Peyer's patch (tissue), 4 donors: ENCODE results near the gene PRSS57.

ENCODE experiments used
- POLR2A ChIP-seq, 2 donors: fragments of 450-650 bp; IDR thresholded peaks; one replicate each; pipeline ENCODE4 v1.5.1; 2017; ENCODE audit warnings: antibody characterized with exemption in 2 of 2, mild to moderate bottlenecking in 2 of 2, moderate library complexity in 2 of 2
- TF ChIP-seq, protein P1 (sequence below), 6 experiments: fragments of 450-650 bp in 4 of 6; fragments of 200-600 bp in 2 of 6; sonication (generic) in 1 of 6; IDR thresholded peaks; one replicate each; pipeline ENCODE4 v1.5.1; 2017 to 2019; ENCODE audit warnings: antibody characterized with exemption in 6 of 6, mild to moderate bottlenecking in 3 of 6, moderate library complexity in 1 of 6

DNA sequence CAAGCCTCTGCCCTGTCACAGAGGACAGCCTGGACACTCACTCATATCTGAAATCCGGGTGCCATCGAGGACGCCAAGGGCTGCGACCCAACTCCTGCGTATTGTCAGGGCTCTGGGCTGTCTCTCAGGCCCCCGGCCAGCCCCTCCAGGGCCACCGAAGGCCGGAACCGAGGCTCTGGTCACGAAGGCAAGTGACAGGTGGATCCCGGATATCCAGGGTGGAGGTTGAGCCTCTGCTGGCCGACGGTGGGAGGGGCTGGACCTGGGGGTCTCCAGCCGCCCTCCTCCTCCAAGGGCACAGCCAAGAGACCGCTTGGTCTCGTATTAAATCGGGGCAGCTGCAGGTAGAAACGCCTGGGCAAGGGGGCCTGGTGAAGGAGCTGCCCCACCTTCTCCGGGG, 37.6 kb downstream of the PRSS57 start:
- TF ChIP-seq, protein P1, sequence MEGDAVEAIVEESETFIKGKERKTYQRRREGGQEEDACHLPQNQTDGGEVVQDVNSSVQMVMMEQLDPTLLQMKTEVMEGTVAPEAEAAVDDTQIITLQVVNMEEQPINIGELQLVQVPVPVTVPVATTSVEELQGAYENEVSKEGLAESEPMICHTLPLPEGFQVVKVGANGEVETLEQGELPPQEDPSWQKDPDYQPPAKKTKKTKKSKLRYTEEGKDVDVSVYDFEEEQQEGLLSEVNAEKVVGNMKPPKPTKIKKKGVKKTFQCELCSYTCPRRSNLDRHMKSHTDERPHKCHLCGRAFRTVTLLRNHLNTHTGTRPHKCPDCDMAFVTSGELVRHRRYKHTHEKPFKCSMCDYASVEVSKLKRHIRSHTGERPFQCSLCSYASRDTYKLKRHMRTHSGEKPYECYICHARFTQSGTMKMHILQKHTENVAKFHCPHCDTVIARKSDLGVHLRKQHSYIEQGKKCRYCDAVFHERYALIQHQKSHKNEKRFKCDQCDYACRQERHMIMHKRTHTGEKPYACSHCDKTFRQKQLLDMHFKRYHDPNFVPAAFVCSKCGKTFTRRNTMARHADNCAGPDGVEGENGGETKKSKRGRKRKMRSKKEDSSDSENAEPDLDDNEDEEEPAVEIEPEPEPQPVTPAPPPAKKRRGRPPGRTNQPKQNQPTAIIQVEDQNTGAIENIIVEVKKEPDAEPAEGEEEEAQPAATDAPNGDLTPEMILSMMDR (IDR thresholded peaks at IDR 0.05): no peak
- no peak for TF ChIP-seq POLR2A (IDR thresholded peaks at IDR 0.05)
